SU-DHL-6 (cell line): ENCODE results near the gene KAZN.

Source experiments
- H2AFZ ChIP-seq: fragments of 200-600 bp; sonication (generic); 2 replicates; pipeline ENCODE4 v1.6.1; 2014; ENCODE audit warnings: low read depth, mild to moderate bottlenecking, moderate library complexity, mixed read lengths, antibody characterized with exemption, low read length; ENCODE audit not compliant: severe bottlenecking
- H3F3A ChIP-seq: fragments of 200-600 bp; shearing (Covaris generic); 2 replicates; pipeline ENCODE4 v1.6.0; 2016; ENCODE audit warnings: antibody characterized with exemption, mild to moderate bottlenecking; ENCODE audit not compliant: insufficient read depth
- H3K27ac ChIP-seq: fragments of 200-600 bp; sonication (generic); 2 replicates; pipeline ENCODE4 v1.5.1; 2016; ENCODE audit warnings: low read depth, mild to moderate bottlenecking, low read length, moderate library complexity, mixed read lengths
- H3K27me3 ChIP-seq: fragments of 200-600 bp; sonication (generic), shearing (Covaris generic); 2 replicates; pipeline ENCODE4 v1.6.0; 2014; ENCODE audit warnings: mild to moderate bottlenecking, low read length
- H3K36me3 ChIP-seq: fragments of 200-600 bp; sonication (generic); 2 replicates; pipeline ENCODE4 v1.6.1; 2014; ENCODE audit warnings: mild to moderate bottlenecking, low read length, mixed read lengths
- H3K4me2 ChIP-seq: fragments of 300-600, 200-600 bp; shearing (Covaris generic), sonication (generic); 2 replicates; pipeline ENCODE4 v1.6.0; 2014; ENCODE audit warnings: low read length, low read depth, mild to moderate bottlenecking; ENCODE audit not compliant: poor library complexity, severe bottlenecking
- H3K4me3 ChIP-seq: fragments of 200-600 bp; sonication (generic); 2 replicates; pipeline ENCODE4 v1.5.1; 2014; ENCODE audit warnings: antibody characterized with exemption, low read length, mild to moderate bottlenecking, mixed read lengths; ENCODE audit not compliant: insufficient read depth, poor library complexity, severe bottlenecking
- H3K79me2 ChIP-seq: fragments of 200-600 bp; sonication (generic); 2 replicates; pipeline ENCODE4 v1.6.1; 2014; ENCODE audit warnings: mild to moderate bottlenecking, low read length, moderate library complexity; ENCODE audit not compliant: insufficient read depth
- H3K9ac ChIP-seq: fragments of 200-600 bp; sonication (generic); 2 replicates; pipeline ENCODE4 v1.7.0; 2014; ENCODE audit warnings: mild to moderate bottlenecking, low read length
- H3K9me2 ChIP-seq: fragments of 200-600 bp; sonication (generic); replicated peaks from 2 replicates; pipeline ENCODE4 v1.6.1; 2014; ENCODE audit warnings: low read length; ENCODE audit not compliant: insufficient read depth
- H3K9me3 ChIP-seq: fragments of 200-600 bp; sonication (generic); 2 replicates; pipeline ENCODE4 v1.6.1; 2014; ENCODE audit warnings: low read length, mixed read lengths; ENCODE audit not compliant: insufficient read depth
- H4K20me1 ChIP-seq: fragments of 200-600 bp; sonication (generic); 2 replicates; pipeline ENCODE4 v1.6.1; 2014; ENCODE audit warnings: low read depth, mild to moderate bottlenecking, antibody characterized with exemption, low read length, moderate library complexity, mixed read lengths
- CTCF ChIP-seq: fragments of 200-600 bp; sonication (generic); IDR thresholded peaks from one replicate; pipeline ENCODE4 v1.5.1; 2017; ENCODE audit warnings: antibody characterized with exemption, mild to moderate bottlenecking, low read length, moderate library complexity; ENCODE audit not compliant: insufficient read depth, poor library complexity, severe bottlenecking
- EZH2phosphoT487 ChIP-seq: fragments of 200-600 bp; sonication (generic), shearing (Covaris generic); conservative IDR thresholded peaks from 2 replicates; pipeline ENCODE4 v1.6.1; 2018; ENCODE audit warnings: mild to moderate bottlenecking, antibody characterized with exemption, low read length, moderate library complexity, mixed read lengths

The KAZN gene

GRCh38 chr1:14875524-14876509 lies 277.3 kb downstream of the KAZN start:
- TF ChIP-seq CTCF (no peak), EZH2phosphoT487 (no peak)
- no peak overlapping the region for H2AFZ ChIP-seq
- H3F3A ChIP-seq = no peaks in the 10 kb centered on the region
- H3K27me3 ChIP-seq = no peaks in the 10 kb centered on the region
- H3K9me3 ChIP-seq = no peaks in the 10 kb centered on the region
- no peak overlapping the region for H3K9ac ChIP-seq
- no peaks in the 10 kb centered on the region for H4K20me1 ChIP-seq
- H3K79me2 ChIP-seq = no peaks in the 10 kb centered on the region
- no peak overlapping the region for H3K27ac ChIP-seq
- no peaks in the 10 kb centered on the region for H3K9me2 ChIP-seq
- H3K36me3 ChIP-seq = no peaks in the 10 kb centered on the region
- H3K4me2 ChIP-seq = no peak overlapping the region
- H3K4me3 ChIP-seq = no peak overlapping the region

GRCh38 chr1:14876747-14877146 lies 278.3 kb downstream of the KAZN start:
- Histone ChIP-seq H2AFZ (no peak overlapping the region), H3K27me3 (no peaks in the 10 kb centered on the region), H3F3A (no peaks in the 10 kb centered on the region), H3K9me2 (no peaks in the 10 kb centered on the region), H3K9ac (no peak overlapping the region), H3K4me2 (no peak overlapping the region), H4K20me1 (no peaks in the 10 kb centered on the region), H3K4me3 (no peak overlapping the region), H3K36me3 (no peaks in the 10 kb centered on the region), H3K9me3 (no peaks in the 10 kb centered on the region), H3K27ac (no peak overlapping the region), H3K79me2 (no peaks in the 10 kb centered on the region)
- no peak for TF ChIP-seq CTCF
- TF ChIP-seq EZH2phosphoT487 = no peak

- no peak overlapping the region for H3K9ac ChIP-seq
- no peak overlapping the region for H3K4me2 ChIP-seq
- H3K27ac ChIP-seq = no peak overlapping the region
- H3K79me2 ChIP-seq = no peaks in the 10 kb centered on the region
- no peaks in the 10 kb centered on the region for H3K9me3 ChIP-seq
- no peaks in the 10 kb centered on the region for H3K36me3 ChIP-seq
- H4K20me1 ChIP-seq = no peaks in the 10 kb centered on the region
- H3K27me3 ChIP-seq = no peaks in the 10 kb centered on the region
- H3K9me2 ChIP-seq = no peaks in the 10 kb centered on the region
- H3K4me3 ChIP-seq = no peak overlapping the region
- no peaks in the 10 kb centered on the region for H3F3A ChIP-seq
- no peak for TF ChIP-seq CTCF
- no peak for TF ChIP-seq EZH2phosphoT487
- H2AFZ ChIP-seq = no peak overlapping the region
Observed at GRCh38 chr1:14877224-14877623, 278.7 kb downstream of the KAZN start.
